H1 (cell line): Measurements from ENCODE around the gene UBASH3B. TPM values are rescaled to one million over a fixed set of nuclear protein-coding genes. Genes with fewer than 3 reads are reported as not detected.

Experiments
- CTCF ChIA-PET: fragments of 300-600 bp; sonication (Branson Sonifier 250); formaldehyde crosslinking; loops from one replicate; lab custom pipeline; 2021; ENCODE audit not compliant: partially characterized antibody; lab: Charles Lee
- POLR2A ChIA-PET: fragments of 300-600 bp; sonication (Branson Sonifier 250); formaldehyde crosslinking; loops from one replicate; lab custom pipeline; 2021; ENCODE audit warnings: inconsistent platforms; ENCODE audit not compliant: partially characterized antibody; lab: Charles Lee
- DNase-seq, 2 experiments: peaks; one replicate each; pipeline versions ENCODE4 v3.0.0 to v3.0.0-alpha.2; 2010 to 2022; ENCODE audit warnings: low spot score in 2 of 2, low read depth in 1 of 2, mixed read lengths in 1 of 2
- FAIRE-seq: peaks from 2 replicates; lab custom pipeline; 2011; peaks lifted over from hg19 to GRCh38; lab: Jason Lieb, UNC
- H2AFZ ChIP-seq: 2 replicates; pipeline ENCODE4 v1.8.1; 2012; ENCODE audit warnings: low read length, inconsistent platforms
- H2AK5ac ChIP-seq: 2 replicates; pipeline ENCODE4 v1.6.1; 2013; ENCODE audit warnings: low read depth, low read length
- H2BK120ac ChIP-seq: replicated peaks from 2 replicates; pipeline ENCODE3; 2013; ENCODE audit warnings: low read depth, low read length, inconsistent platforms
- H2BK12ac ChIP-seq: 2 replicates; pipeline ENCODE4 v1.6.1; 2013; ENCODE audit warnings: low read depth, low read length
- H2BK15ac ChIP-seq: 2 replicates; pipeline ENCODE4 v1.6.1; 2013; ENCODE audit warnings: low read length
- H2BK20ac ChIP-seq: 2 replicates; pipeline ENCODE4 v1.6.1; 2013; ENCODE audit warnings: low read length
- H2BK5ac ChIP-seq: 2 replicates; pipeline ENCODE4 v1.6.1; 2013; ENCODE audit warnings: low read depth, low read length
- H3K14ac ChIP-seq: 2 replicates; pipeline ENCODE4 v1.6.1; 2013; ENCODE audit warnings: inconsistent platforms; ENCODE audit not compliant: insufficient read length
- H3K18ac ChIP-seq: 2 replicates; pipeline ENCODE4 v1.6.1; 2013; ENCODE audit warnings: low read length; ENCODE audit errors: extremely low read depth
- H3K23ac ChIP-seq: 2 replicates; pipeline ENCODE4 v1.6.1; 2013; ENCODE audit warnings: inconsistent platforms; ENCODE audit not compliant: insufficient read length
- H3K23me2 ChIP-seq: 2 replicates; pipeline ENCODE4 v1.6.1; 2013; ENCODE audit warnings: low read depth, low read length
- H3K27ac ChIP-seq: 2 replicates; pipeline ENCODE4 v1.6.1; 2011; ENCODE audit warnings: low read depth, low read length, inconsistent platforms
- H3K27me3 ChIP-seq, 4 experiments: replicated peaks in 1 of 4; 1 replicate in 1 of 4; 2 replicates in 3 of 4; pipeline versions ENCODE4 v1.6.1 to v1.8.1; 2011 to 2013; ENCODE audit warnings: low read length in 3 of 4, mild to moderate bottlenecking in 3 of 4, inconsistent platforms in 2 of 4, mixed read lengths in 2 of 4, moderate library complexity in 1 of 4; ENCODE audit not compliant: control insufficient read depth in 3 of 4, insufficient read depth in 3 of 4; ENCODE audit errors: extremely low read depth in 1 of 4
- H3K36me3 ChIP-seq, 4 experiments: 2 replicates each; pipeline versions ENCODE4 v1.6.1 to v1.8.1; 2011 to 2013; ENCODE audit warnings: mild to moderate bottlenecking in 4 of 4, low read length in 3 of 4, moderate library complexity in 2 of 4, control low read depth in 1 of 4, inconsistent platforms in 1 of 4; ENCODE audit not compliant: insufficient read depth in 4 of 4, control insufficient read depth in 2 of 4
- H3K4ac ChIP-seq: replicated peaks from 2 replicates; pipeline ENCODE3; 2013; ENCODE audit warnings: low read length, low read depth, mixed read lengths, inconsistent platforms; ENCODE audit not compliant: insufficient read length
- H3K4me1 ChIP-seq, 4 experiments: replicated peaks in 1 of 4; 1 replicate in 1 of 4; 2 replicates in 3 of 4; pipeline versions ENCODE4 v1.6.1 to v1.8.1; 2011 to 2013; ENCODE audit warnings: low read length in 3 of 4, inconsistent platforms in 2 of 4, mixed read lengths in 1 of 4; ENCODE audit not compliant: insufficient read depth in 4 of 4, control insufficient read depth in 3 of 4
- H3K4me2 ChIP-seq, 2 experiments: 2 replicates each; pipeline versions ENCODE4 v1.6.1 to v1.8.1; 2011 to 2013; ENCODE audit warnings: low read depth in 2 of 2, low read length in 2 of 2, control low read depth in 1 of 2, inconsistent platforms in 1 of 2, mild to moderate bottlenecking in 1 of 2; ENCODE audit not compliant: insufficient read depth in 1 of 2
- H3K4me3 ChIP-seq, 4 experiments: fragments of 200-600, 300-600 bp in 1 of 4; sonication (generic), shearing (Covaris generic), sonication (Bioruptor Twin) in 1 of 4; 2 replicates each; pipeline versions ENCODE4 v1.5.1 to v1.8.1; 2011 to 2016; ENCODE audit warnings: low read length in 4 of 4, low read depth in 3 of 4, control low read depth in 2 of 4, inconsistent platforms in 2 of 4, mild to moderate bottlenecking in 2 of 4, mixed read lengths in 1 of 4, moderate library complexity in 1 of 4; ENCODE audit not compliant: insufficient read depth in 2 of 4; ENCODE audit errors: extremely low read depth in 1 of 4
- H3K56ac ChIP-seq: replicated peaks from 2 replicates; pipeline ENCODE3; 2013; ENCODE audit warnings: low read depth, mild to moderate bottlenecking, mixed read lengths, low read length, inconsistent platforms; ENCODE audit not compliant: insufficient read length
- H3K79me1 ChIP-seq: 2 replicates; pipeline ENCODE4 v1.6.1; 2013; ENCODE audit warnings: low read depth, low read length, control low read depth
- H3K79me2 ChIP-seq, 2 experiments: 2 replicates each; pipeline versions ENCODE4 v1.6.1 to v1.8.1; 2012 to 2013; ENCODE audit warnings: low read length in 2 of 2, mild to moderate bottlenecking in 2 of 2, inconsistent platforms in 1 of 2; ENCODE audit not compliant: insufficient read depth in 2 of 2, control insufficient read depth in 1 of 2
- H3K9ac ChIP-seq, 4 experiments: replicated peaks in 1 of 4; 1 replicate in 1 of 4; 2 replicates in 3 of 4; pipeline versions ENCODE4 v1.6.1 to v1.8.1; 2011 to 2013; ENCODE audit warnings: low read depth in 3 of 4, low read length in 3 of 4, control low read depth in 2 of 4, mild to moderate bottlenecking in 2 of 4, moderate library complexity in 2 of 4, inconsistent platforms in 1 of 4; ENCODE audit errors: extremely low read depth in 1 of 4
- H3K9me3 ChIP-seq, 2 experiments: 2 replicates each; pipeline versions ENCODE4 v1.6.1 to v1.8.1; 2012 to 2013; ENCODE audit warnings: mild to moderate bottlenecking in 2 of 2, moderate library complexity in 2 of 2, control low read depth in 1 of 2, inconsistent platforms in 1 of 2, low read depth in 1 of 2, low read length in 1 of 2, mixed read lengths in 1 of 2; ENCODE audit not compliant: insufficient read depth in 2 of 2
- H4K20me1 ChIP-seq, 2 experiments: replicated peaks in 1 of 2; 2 replicates each; pipeline versions ENCODE3 to v1.8.1; 2011 to 2013; ENCODE audit warnings: inconsistent platforms in 2 of 2, low read length in 2 of 2, mild to moderate bottlenecking in 1 of 2; ENCODE audit not compliant: insufficient read depth in 2 of 2, control insufficient read depth in 1 of 2
- H4K5ac ChIP-seq: 2 replicates; pipeline ENCODE4 v1.6.1; 2013; ENCODE audit warnings: low read length, low read depth, mixed read lengths, inconsistent platforms; ENCODE audit not compliant: insufficient read length
- H4K8ac ChIP-seq: 2 replicates; pipeline ENCODE4 v1.8.0; 2013; ENCODE audit warnings: mild to moderate bottlenecking, moderate library complexity, low read length, inconsistent platforms; ENCODE audit not compliant: insufficient read depth; ENCODE audit errors: extremely low read depth
- H4K91ac ChIP-seq: replicated peaks from 2 replicates; pipeline ENCODE3; 2013; ENCODE audit warnings: low read length, mixed read lengths, inconsistent platforms; ENCODE audit not compliant: insufficient read length
- CEBPB ChIP-seq: IDR thresholded peaks from 2 replicates; pipeline ENCODE4 v1.6.1; 2012; ENCODE audit warnings: low read depth, low read length
- RXRA ChIP-seq: IDR thresholded peaks from 2 replicates; pipeline ENCODE4 v1.6.1; 2011; ENCODE audit warnings: low read depth, mild to moderate bottlenecking, low read length, moderate library complexity; ENCODE audit not compliant: insufficient read depth
- WGBS, 2 experiments: shearing (Covaris generic) in 1 of 2; methylation state at CpG; one replicate each; pipeline versions ENCODE4 v1.1.6 to v1.1.7; 2013 to 2015; ENCODE audit warnings: low lambda C conversion rate in 2 of 2, mixed read lengths in 2 of 2, inconsistent platforms in 1 of 2, low coverage in 1 of 2, missing lambda C conversion rate in 1 of 2; ENCODE audit not compliant: insufficient replicate concordance in 2 of 2, insufficient coverage in 1 of 2, insufficient read length in 1 of 2; ENCODE audit errors: extremely low coverage in 1 of 2, missing lambda C conversion rate in 1 of 2; 5-methylcytosine and 5-hydroxymethylcytosine counted together
- polyA plus RNA-seq, 7 experiments: library from polyadenylated mRNA; depleted of rRNA in 3 of 7; stranded (reverse) in 5 of 7; unstranded in 2 of 7; fragments of >200 nt in 5 of 7; fragments of 200-250 nt in 2 of 7; gene quantifications; 1 replicate in 5 of 7; 2 replicates in 1 of 7; 4 replicates in 1 of 7; pipeline versions ENCODE4 v1.2.1 to v1.2.3, GENCODE V29; 2011 to 2013; ENCODE audit warnings: missing spikeins in 2 of 7, mixed read lengths in 2 of 7
- total RNA-seq: library from RNA; stranded (reverse); fragmentation: NEBNext Ultra II Directional; extraction: Animal tissue kit (Norgen Biotek cat#: 25700); gene quantifications from 2 replicates; pipeline ENCODE4 v1.2.1, GENCODE V29; 2021

UBASH3B gene
- total and polyA plus RNA-seq, 2 of the 8 experiments (the other 6 are each of a cell fraction or from before 2014, with no cell fraction given), result 7.5 to 9.5 TPM

DNA sequence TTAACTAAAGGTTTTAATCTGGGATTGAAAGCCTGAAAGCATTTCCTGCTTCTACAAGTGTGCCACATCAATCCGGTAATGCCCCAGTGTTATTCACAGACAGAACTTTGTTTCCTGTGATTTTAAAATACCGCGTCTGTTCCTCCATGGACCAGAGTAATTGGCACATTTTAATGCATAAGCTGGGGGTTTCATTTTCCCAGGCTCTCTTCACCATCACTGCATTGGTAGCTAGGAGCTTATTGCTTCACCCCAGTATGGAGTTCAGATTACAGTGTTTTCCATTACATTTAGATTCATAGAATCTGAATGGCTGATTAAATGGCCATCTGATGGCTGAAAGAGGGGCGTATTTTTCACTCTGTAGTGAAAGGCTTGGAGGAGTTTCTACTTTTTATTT is 157.1 kb downstream of the UBASH3B start:
- Histone ChIP-seq H3K23ac (no peak overlapping the region), H4K5ac (peak overlapping the region; percentile 69), H3K27ac (no peak overlapping the region)
- POLR2A ChIA-PET, result interaction anchor here (0.9 to 2.1 kb wide), 8 partner anchors 9 to 44 kb away, joined by 3 to 10 read pairs (median 4); partner anchors contain the start of gene CRTAM
- TF ChIP-seq CEBPB (peak; percentile 80), RXRA (no peak)
- TF ChIP-seq, all 59 proteins: peak for 1
- no peak overlapping the region for H4K8ac ChIP-seq
- no peaks in the 10 kb centered on the region for H3K23me2 ChIP-seq
- H2AK5ac ChIP-seq, result no peak overlapping the region
- H2BK5ac ChIP-seq, result no peak overlapping the region
- H3K27me3 ChIP-seq, result no peaks in the 10 kb centered on the region
- no peak overlapping the region for H3K4ac ChIP-seq
- no peak overlapping the region for H2AFZ ChIP-seq
- H3K56ac ChIP-seq, result no peak overlapping the region
- no peak overlapping the region for H2BK12ac ChIP-seq
- no peaks in the 10 kb centered on the region for H4K20me1 ChIP-seq
- CTCF ChIA-PET, result interaction anchor here (1.0 to 5.4 kb wide), 7 partner anchors 8 to 184 kb away, joined by 3 to 90 read pairs (median 9); no protein-coding TSS in a partner anchor
- H2BK20ac ChIP-seq, result no peak overlapping the region
- no peak overlapping the region for H3K9ac ChIP-seq
- H3K79me2 ChIP-seq, result no peaks in the 10 kb centered on the region
- no peak overlapping the region for H2BK120ac ChIP-seq
- no peak overlapping the region for H3K14ac ChIP-seq
- no peak overlapping the region; the same call in 1 of the 2 replicates for H3K18ac ChIP-seq
- H3K79me1 ChIP-seq, result no peaks in the 10 kb centered on the region
- peak overlapping the region; percentile 32 for H4K91ac ChIP-seq
- H2BK15ac ChIP-seq, result no peak overlapping the region
- DNase-seq, result no peak
- peaks cover 0 to 10% (median 7%) of the 10 kb centered on the region in 4 experiments; a peak in 5 of 7 replicates for H3K4me1 ChIP-seq
- H3K4me2 ChIP-seq, result peak overlapping the region; percentile 66 to 71
- FAIRE-seq, result no peak
- WGBS, 2 experiments, result 22% methylated on average over 4 of the region's 4 CpGs; no CpG with 5 or more reads in 1 of the 2 experiments
- no peaks in the 10 kb centered on the region for H3K36me3 ChIP-seq
- no peak overlapping the region; a peak in 1 of 8 replicates for H3K4me3 ChIP-seq
- H3K9me3 ChIP-seq, result no peaks in the 10 kb centered on the region
